ENCODE data around the gene SLC25A22.

DNA sequence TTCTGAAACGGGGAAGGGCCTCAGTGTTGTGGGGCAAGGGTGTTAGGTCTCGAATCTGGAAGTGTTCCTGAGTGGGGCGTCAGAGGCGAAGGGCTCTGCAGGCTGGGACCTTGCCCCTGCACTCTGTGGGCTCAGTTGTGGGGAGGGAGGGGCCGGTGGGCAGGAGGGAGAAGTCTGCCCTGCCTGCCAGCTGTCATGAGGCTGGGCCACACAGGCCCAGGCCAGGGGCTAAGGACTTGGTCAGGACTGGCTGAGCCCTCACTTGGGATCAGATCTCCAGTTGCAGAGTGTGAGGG, 29.8 kb upstream of the SLC25A22 start, which contains the start of gene CRACR2B:
- TF ChIP-seq POLR2AphosphoS5 (IDR thresholded peaks at IDR 0.05) (no peak), POLR2A (IDR thresholded peaks at IDR 0.05) (no peak)
- TF ChIP-seq, protein P1, sequence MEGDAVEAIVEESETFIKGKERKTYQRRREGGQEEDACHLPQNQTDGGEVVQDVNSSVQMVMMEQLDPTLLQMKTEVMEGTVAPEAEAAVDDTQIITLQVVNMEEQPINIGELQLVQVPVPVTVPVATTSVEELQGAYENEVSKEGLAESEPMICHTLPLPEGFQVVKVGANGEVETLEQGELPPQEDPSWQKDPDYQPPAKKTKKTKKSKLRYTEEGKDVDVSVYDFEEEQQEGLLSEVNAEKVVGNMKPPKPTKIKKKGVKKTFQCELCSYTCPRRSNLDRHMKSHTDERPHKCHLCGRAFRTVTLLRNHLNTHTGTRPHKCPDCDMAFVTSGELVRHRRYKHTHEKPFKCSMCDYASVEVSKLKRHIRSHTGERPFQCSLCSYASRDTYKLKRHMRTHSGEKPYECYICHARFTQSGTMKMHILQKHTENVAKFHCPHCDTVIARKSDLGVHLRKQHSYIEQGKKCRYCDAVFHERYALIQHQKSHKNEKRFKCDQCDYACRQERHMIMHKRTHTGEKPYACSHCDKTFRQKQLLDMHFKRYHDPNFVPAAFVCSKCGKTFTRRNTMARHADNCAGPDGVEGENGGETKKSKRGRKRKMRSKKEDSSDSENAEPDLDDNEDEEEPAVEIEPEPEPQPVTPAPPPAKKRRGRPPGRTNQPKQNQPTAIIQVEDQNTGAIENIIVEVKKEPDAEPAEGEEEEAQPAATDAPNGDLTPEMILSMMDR (IDR thresholded peaks at IDR 0.05), result no peak

Measured in breast epithelium (tissue), 3 donors.